ENCODE results near the gene FOXF1.

FOXF1 gene

DNA sequence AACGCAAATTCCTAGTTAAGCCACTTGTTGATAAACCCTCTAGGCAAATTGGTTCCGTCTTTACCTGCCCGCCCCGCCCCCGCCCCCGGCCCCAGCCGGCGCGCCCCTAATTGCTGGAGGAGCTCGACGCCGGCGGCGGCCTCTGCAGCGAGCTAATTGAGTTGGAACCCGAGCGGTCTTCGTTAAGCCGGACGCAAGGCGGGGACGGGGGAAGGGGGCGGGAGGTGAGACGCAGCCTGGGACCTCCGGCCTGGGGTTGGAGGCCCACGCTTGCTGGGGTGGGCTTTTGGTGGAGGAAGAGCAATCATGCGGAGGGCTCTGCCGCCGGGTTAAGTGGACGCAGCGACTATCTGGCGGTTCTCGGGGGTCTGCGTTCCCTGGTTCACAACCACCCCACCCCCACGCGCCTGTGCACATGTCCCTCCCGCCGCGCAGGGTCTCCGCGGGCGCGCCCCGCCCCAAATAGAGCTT lies 12.7 kb upstream of the FOXF1 start:
- TF ChIP-seq, protein P1, sequence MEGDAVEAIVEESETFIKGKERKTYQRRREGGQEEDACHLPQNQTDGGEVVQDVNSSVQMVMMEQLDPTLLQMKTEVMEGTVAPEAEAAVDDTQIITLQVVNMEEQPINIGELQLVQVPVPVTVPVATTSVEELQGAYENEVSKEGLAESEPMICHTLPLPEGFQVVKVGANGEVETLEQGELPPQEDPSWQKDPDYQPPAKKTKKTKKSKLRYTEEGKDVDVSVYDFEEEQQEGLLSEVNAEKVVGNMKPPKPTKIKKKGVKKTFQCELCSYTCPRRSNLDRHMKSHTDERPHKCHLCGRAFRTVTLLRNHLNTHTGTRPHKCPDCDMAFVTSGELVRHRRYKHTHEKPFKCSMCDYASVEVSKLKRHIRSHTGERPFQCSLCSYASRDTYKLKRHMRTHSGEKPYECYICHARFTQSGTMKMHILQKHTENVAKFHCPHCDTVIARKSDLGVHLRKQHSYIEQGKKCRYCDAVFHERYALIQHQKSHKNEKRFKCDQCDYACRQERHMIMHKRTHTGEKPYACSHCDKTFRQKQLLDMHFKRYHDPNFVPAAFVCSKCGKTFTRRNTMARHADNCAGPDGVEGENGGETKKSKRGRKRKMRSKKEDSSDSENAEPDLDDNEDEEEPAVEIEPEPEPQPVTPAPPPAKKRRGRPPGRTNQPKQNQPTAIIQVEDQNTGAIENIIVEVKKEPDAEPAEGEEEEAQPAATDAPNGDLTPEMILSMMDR (conservative IDR thresholded peaks at IDR 0.05), result no peak
- no peak overlapping the region for H3K27ac ChIP-seq

DNA sequence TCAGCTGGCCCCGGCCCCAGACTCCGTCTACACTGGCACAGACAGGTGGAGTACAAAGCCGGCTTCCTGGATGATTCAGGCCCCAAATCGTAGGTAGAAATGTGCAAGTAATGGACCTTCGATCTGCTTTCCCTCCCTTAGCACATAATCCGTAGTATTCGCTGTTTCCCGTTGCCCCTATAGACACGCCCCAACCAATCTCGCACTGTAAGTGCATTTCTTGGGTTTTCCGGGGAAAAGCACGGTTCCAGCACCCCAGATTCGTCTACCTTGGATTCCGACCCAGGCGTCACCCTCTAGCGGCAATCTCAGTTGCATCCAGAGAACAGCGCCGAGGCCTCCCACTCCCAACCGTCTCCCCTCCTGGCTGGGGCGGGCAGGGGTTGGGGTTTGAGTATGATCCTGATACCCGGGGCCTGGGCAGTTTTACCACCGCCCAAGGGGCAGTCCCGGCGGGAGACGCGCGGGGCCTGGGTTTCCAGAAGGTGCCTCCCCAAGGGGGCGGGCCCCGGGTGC lies 12.1 kb upstream of the FOXF1 start:
- no peak overlapping the region for H3K27ac ChIP-seq
- TF ChIP-seq, protein P1 (conservative IDR thresholded peaks at IDR 0.05), result no peak

DNA sequence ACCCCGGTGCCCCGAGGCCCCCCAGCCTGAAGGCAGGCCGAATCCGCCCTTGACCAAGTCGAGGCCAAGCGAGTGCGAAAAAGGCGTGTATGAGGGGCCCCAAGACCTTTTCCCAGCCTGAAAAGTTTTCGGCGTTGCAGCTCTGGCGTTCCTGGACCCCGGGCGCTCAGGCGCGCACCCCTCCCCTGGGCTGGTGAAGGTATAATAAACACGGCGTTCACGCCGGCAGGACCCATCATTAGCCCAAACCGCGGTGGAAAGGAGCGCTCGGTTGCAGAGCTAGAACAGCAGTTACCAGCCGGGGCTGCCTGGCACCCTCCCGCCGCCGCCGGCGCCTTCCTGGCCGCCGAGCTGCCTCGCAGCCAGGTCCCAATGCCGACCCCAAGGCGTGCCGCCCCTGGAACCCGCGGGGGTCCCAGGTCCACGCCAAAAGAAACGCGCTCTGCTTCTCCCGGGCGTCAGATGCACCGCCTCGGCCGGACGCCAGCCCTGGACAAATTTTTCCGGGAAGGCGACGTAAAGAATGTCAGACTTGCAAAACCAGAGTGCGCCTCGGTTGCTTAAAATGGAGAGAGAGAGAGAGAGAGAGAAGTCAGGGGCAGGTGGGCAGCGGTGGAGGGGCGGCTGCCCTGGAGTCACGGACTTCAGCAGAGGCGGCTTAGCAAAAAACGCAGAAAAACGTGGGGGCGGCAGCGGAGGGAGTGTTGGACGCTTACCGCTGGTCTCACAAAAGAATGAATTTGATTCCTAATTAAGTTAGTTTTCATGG lies 11.5 kb upstream of the FOXF1 start:
- H3K27ac ChIP-seq, result no peak overlapping the region
- TF ChIP-seq, protein P1 (conservative IDR thresholded peaks at IDR 0.05), result no peak

- no peak overlapping the region for H3K27ac ChIP-seq
- TF ChIP-seq, protein P1 (conservative IDR thresholded peaks at IDR 0.05), result no peak
Measured at GRCh38 chr16:86499440-86499786, 10.9 kb upstream of the FOXF1 start.

DNA sequence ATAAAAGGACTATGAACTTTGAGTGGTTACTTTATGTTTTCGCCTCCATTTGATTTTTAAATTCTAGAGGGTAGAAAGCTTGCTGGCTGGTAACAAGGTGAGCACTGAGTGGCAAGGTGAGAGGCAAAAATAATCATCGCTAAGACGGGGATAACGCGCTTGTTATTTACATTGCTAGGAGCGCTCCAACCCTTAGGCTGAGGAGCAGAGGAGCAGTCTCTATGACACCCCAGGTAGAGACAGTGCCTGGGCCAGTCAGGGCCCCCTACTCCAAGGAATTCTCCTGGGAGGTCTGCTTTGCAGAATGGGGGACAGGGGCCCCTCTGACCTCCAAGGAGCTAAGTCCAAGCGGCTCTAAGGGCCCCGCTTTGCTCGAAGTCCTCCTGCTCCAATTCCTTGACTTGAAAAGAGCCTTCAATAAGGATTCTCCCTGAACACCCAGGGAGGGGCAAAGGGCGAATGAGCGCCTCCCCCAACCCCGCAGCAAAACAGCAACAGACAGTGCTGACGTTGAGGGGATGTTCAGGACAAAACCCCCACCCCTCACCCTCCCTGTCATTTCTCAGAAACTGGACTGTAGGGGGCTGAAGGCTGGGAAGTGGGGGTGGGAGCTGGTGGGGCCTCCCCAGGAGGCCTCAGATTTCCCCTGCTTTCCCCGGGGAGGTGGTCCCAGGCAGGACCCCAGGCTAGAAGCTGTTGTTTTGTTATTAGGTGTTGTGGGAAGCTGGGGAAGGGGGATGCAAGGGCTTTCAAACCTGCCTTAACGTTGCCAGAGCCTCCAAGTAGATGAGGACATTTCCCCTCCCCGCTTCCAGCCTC lies 10.2 kb upstream of the FOXF1 start:
- TF ChIP-seq, protein P1 (conservative IDR thresholded peaks at IDR 0.05), result no peak
- no peak overlapping the region for H3K27ac ChIP-seq

GRCh38 chr16:86500708-86501510 lies 9.4 kb upstream of the FOXF1 start:
- TF ChIP-seq, protein P1 (conservative IDR thresholded peaks at IDR 0.05), result no peak
- no peak overlapping the region for H3K27ac ChIP-seq
